HG03095 (cell line): ENCODE measurements around the gene SYTL5.
A peak's percentile ranks its signal among the peaks of the same experiment; 100 is the strongest.

Experiments
- ATAC-seq: cut with Tn5 transposase; IDR thresholded peaks from one replicate; pipeline ENCODE4 v1.9.1; 2021; ENCODE audit warnings: moderate library complexity; ENCODE audit not compliant: unreplicated experiment

Gene SYTL5

DNA sequence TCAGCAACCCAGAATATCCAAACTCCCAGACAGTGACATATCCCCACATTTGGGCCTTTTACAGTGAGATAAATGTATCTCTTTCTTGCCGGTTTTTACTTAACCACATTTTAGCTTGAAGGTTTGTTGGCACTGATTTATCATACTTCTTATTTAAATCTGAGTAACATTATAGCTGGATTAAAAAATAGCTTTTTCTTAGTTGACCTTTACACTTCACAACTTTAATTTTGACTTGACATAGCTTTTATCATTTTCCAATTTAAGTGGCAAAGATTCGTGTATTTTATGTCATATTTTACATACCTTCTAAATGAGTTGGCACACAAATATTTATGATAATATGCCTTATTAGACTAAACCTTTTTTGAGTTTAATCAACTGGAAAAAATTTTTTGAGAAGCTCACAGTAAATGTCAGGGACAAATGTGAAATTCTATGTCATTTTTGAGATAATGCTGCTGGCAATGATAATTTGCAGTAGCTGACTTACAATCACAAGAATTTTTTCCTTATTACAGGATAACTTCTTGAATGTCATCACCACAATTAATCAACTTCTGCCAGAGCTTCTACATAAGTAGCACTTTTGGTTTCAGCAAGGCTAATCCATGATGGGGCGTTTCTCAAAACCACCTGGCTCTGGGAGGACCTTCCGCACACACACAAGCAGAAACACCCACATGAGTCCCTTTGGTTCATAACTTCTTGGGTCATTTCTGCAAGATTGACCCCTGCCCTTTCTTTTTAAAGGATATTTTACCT lies 80.3 kb downstream of the SYTL5 start:
- no peak for ATAC-seq

DNA sequence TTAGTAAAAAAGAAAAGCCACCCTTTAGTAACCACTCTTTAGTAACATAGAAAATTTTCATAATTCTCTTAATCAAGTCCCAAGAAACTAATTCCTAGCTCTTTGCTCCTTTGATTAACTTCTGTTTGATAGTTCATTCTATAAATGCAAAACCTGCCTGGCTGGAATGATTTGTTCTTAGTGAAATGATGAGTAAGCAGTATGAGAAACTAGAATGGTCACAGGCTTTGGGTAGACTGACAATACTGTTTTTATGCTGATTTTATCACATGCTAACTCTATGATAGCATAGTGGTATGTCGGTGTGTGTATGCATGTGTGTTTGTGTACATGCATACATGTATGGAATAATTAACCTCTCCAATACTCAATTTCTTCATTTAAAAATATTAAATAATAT lies 81.2 kb downstream of the SYTL5 start:
- ATAC-seq, result no peak

DNA sequence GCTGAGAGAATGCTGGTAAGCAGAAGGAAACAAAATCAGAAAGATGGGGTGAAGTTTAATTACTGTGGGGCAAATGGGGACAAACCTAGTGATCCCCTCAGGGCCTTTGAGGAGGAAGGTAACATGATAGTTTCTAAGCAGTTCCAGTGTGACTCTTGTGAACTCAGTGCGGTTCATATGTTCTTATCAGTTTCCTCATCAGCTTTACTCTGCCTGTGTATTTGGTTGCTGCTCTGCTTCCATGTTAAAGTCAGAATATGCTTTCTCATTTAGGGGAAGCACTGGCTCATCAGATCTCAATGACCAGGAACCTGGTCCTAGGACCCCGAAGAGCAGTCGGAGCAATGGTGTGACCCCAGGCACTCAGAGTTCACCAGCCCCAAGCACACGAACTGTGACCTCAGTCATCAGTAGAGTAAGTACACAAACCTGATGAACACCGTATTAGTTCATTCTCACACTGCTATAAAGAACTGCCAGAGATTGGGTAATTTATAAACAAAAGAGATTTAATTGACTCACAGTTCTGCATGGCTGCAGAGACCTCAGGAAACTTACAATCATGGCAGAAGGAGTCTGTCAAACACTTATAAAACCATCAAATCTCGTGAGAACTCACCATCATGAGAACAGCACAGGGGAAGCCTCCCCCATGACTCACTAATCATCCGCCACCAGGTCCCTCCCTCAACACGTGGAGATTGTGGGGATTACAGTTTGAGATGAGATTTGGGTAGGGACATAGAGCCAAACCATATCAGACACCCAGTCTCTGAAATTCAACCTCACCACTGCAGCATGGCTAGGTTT lies 83.0 kb downstream of the SYTL5 start:
- no peak for ATAC-seq

GRCh38 chrX:38095971-38096529 lies 89.7 kb downstream of the SYTL5 start:
- no peak for ATAC-seq

DNA sequence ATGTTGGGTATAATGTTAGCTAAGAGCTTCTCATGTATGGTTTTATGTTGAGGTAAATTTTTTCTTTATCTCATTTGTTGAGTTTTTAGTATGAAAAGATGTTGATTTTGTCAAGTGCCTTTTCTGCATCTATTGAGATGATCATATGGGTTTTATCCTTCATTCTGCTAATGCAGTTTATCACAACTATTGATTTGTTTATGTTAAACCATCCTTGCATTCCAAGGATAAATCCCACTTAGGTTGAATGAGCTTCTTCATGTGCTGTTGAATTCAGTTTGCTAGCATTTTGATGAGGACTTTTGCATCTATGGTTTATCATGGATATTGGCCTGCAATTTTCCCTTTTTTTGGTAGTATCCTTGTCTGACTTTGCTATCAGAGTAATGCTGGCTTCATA lies 93.3 kb downstream of the SYTL5 start:
- no peak for ATAC-seq

DNA sequence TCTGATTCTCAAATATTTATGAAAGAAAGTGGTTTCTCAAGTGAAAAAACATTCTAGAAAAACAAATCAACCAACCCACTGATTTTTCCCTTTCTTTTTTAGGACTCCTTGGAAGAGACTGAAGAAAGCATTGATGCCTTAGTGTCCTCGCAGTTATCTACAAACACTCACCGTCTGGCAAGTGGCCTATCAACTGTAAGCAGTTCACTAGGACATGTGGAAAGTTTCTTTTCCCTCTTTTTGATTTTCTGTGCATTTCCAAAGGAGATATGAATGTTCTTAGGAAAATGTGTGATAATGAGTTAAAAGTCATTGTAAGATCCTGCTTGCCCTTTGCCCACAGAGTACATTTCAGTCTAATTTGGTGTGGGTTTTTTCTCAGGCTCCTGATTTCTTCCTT lies 95.9 kb downstream of the SYTL5 start:
- no peak for ATAC-seq

DNA sequence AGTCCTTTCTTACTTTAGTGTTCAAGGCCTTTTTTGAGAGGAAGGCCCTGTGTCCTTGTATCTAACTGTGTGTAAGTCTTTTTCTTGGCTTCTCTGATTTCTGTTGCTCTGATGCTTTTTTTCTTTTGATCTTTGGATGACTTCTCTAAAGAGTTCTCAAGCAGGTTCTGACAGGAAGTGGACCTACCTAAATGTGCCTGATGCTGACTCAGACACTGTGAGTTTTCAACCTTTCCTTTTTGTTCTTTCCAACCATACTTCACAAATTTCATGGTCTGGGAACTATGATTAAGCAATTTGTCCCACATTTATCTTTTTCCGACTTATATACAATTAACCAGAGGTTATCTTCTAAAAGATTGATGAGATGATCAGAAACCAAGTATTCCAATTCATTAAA lies 96.5 kb downstream of the SYTL5 start:
- no peak for ATAC-seq

GRCh38 chrX:38103857-38104812 lies 97.8 kb downstream of the SYTL5 start:
- ATAC-seq, result peak; percentile 89

- no peak for ATAC-seq
These were observed 98.9 kb downstream of the SYTL5 start for GRCh38 chrX:38105216-38105725.

DNA sequence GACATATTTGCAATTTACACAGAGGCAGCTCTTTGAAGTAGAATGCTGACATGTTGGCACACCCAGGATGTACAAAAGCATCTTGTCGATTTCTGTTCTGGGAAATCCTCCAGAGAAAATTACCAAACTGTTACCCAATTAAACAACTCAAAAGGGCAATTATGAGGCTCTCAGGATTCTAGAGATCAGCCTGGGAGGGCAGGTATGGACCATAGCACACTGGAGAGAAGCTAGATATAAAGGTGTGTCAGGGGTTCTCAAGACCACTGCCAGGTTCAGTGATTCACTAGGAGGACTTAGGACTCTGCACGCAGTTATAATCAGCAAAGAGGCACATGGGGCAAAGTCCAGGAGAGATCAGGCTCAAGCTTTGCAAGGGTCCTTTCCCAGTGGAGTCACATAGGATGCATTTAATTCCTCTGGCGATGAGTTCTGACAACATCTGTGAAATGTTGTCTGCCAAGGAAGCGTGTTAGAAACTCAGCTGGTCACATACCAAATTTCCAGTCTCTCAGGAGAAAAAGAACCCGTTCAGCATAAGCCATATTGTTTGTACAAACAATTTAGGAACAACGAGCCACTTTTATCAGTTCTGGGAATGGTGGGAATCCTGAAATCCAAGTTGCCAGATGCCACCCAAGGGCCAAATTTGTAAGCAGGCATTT lies 100.8 kb downstream of the SYTL5 start:
- no peak for ATAC-seq

GRCh38 chrX:38108364-38108763 lies 102.0 kb downstream of the SYTL5 start:
- no peak for ATAC-seq

DNA sequence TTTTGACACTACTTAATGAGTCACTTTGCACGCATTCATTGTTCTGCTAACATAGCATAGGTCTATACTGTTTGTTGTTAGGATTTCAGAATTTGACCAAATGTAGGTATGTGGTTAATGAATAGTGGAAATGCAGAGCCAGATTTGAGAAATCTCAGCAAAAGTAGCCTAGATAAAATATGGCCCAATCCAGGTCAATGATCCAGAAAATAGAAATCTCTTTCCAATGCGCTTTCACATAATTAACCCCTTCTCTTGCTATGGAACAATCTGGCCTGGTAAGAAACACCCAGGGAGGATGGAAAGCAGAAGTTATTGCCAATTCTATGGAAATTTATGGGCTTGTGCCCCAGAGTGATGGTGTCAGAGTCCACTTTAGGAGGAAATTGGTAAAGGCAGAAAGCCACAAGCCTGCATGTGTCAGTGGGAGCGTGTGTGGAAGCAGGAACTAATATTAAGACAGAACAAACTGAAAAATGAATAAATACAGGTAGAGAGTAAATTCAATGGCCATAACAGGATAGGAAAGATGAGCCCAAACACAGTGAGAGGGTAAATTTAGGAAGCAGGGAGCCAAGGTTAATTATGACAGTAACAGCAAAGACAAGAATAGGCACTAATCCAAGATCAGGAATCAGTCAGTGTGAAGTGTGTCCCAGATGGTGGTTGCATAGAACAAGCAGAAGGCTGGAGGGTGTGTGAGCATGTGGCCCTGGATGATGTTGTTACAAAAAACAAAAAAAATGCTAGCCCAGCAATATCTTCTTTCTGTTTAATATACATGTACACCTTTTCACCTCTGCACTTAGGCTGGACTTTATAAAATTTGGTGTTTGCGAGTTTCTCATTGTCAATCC lies 102.9 kb downstream of the SYTL5 start:
- no peak for ATAC-seq

DNA sequence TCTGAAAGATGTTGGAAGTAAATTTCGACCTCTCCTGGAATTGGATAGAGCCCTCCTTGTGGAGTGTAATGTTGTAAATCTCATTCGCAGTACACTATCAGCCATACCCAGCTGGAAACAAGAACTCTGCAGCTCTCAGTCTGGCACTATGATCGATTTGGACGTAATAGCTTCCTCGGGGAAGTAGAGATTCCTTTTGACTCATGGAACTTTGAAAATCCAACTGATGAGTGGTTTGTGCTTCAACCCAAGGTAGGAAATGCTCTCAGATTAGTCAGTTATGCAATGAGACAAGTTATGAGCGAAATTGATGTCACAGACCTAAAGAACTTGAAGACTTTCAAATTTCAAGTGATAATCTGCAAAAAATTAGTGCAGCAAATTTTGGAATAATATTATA lies 103.9 kb downstream of the SYTL5 start:
- ATAC-seq, result no peak

DNA sequence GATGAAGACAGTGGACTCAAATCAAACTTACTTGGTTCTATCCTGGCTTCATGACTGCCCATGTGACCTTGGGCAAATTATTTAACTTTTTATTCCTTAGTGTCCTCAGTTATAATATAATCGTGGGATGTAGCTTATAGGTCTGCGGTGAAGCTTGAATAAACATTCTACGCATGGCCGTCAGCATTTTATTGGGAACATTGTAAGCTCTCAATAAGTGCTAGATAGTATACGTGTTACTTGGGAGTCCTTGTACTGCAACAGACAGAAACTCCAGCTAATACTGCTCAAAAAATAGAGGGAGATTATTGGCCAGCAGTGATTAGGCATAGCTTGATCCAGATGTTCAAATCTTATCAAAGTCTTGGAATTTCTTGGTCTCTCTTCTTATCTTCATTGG lies 104.8 kb downstream of the SYTL5 start:
- no peak for ATAC-seq

DNA sequence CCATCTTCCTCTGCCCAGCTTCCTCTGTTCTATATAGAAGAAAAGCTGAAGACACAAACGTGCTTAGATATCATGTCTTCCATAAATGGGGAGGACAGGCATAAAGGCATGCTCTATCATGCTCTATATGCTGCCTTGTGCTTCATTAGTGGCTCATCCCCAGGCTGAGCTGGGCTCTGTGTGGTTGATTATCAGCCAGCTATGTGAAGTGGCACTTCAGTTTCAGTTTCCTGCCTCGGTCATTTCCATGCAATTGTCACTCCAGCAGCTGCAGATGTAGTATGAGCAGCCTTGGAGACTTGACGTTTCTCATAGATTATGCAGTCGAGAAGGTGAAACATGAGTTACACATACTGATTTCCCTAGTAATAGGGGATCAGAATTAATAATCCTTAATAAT lies 106.2 kb downstream of the SYTL5 start:
- ATAC-seq, result no peak

GRCh38 chrX:38116706-38117105 lies 110.4 kb downstream of the SYTL5 start:
- ATAC-seq, result no peak

DNA sequence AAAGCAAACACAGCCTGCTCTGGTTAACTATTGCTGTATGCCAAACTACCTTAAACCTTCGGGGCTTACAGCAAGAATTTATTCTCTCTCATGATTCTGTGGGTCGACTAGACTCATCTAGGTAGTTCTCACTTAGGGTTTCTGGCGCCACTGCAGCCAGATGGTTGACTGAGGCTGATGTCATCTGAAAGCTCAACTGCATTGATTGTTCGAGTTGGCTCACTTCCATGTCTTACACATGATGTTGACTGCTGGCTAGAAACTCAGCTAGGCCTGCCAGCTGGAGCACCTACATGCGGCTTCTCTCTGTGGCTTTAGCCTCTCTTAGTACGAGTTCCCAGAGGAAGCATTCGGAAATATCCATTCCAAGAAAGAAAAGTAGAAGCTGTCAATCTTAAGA lies 111.1 kb downstream of the SYTL5 start:
- ATAC-seq, result no peak

- ATAC-seq, result no peak
These were observed 117.6 kb downstream of the SYTL5 start for GRCh38 chrX:38124000-38124399.

- ATAC-seq, result no peak
These were observed 119.8 kb downstream of the SYTL5 start for GRCh38 chrX:38126179-38126578.
